GM12872 (cell line): ENCODE results near the gene EIF5.

ENCODE experiments used
- TF ChIP-seq, protein P1 (sequence below): IDR thresholded peaks from 3 replicates; pipeline ENCODE4 v1.5.1; 2011; ENCODE audit warnings: low read depth, mild to moderate bottlenecking, low read length, moderate library complexity; ENCODE audit not compliant: insufficient read depth

The EIF5 gene

DNA sequence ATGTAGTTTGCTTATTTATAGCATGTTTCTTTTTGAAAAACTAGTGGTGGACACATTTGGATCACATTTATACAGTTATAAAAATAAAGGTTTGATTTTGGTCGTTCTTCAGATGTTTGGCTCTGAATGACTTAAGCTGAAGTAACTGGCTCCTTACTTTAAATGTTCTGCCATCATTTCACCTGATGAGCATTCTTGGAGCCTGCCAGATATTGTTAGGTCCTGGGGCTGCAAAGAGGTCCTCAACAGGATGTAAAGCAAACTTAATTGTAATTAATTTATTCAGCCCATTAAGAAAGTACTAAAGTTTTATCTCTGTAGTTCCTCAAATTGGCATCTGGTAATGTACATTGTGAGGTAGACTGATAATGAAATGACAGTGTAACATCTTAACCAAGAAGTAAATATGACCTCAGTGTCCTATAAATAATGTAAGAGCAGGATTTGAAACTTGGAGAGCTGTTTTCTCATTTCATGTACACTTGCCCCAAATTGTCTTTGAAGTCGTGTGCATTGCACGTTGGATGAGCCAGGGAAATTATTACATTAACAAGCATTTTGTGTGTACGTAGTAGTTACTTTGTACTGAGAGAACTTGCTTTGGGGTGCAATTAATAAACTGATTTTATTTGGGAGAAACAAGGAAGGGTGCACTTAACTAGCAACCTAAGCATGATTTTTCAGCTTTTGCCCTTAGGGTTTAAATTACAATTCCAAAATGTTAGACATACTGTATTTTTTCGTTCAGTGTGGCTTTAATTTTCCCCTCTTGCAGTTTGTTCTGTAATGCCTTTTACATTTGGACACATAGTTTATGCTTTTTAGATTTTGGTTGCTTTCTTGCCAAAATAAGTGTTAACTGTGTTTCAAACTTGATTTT is 7.5 kb downstream of the EIF5 start:
- TF ChIP-seq, protein P1, sequence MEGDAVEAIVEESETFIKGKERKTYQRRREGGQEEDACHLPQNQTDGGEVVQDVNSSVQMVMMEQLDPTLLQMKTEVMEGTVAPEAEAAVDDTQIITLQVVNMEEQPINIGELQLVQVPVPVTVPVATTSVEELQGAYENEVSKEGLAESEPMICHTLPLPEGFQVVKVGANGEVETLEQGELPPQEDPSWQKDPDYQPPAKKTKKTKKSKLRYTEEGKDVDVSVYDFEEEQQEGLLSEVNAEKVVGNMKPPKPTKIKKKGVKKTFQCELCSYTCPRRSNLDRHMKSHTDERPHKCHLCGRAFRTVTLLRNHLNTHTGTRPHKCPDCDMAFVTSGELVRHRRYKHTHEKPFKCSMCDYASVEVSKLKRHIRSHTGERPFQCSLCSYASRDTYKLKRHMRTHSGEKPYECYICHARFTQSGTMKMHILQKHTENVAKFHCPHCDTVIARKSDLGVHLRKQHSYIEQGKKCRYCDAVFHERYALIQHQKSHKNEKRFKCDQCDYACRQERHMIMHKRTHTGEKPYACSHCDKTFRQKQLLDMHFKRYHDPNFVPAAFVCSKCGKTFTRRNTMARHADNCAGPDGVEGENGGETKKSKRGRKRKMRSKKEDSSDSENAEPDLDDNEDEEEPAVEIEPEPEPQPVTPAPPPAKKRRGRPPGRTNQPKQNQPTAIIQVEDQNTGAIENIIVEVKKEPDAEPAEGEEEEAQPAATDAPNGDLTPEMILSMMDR, result no peak

DNA sequence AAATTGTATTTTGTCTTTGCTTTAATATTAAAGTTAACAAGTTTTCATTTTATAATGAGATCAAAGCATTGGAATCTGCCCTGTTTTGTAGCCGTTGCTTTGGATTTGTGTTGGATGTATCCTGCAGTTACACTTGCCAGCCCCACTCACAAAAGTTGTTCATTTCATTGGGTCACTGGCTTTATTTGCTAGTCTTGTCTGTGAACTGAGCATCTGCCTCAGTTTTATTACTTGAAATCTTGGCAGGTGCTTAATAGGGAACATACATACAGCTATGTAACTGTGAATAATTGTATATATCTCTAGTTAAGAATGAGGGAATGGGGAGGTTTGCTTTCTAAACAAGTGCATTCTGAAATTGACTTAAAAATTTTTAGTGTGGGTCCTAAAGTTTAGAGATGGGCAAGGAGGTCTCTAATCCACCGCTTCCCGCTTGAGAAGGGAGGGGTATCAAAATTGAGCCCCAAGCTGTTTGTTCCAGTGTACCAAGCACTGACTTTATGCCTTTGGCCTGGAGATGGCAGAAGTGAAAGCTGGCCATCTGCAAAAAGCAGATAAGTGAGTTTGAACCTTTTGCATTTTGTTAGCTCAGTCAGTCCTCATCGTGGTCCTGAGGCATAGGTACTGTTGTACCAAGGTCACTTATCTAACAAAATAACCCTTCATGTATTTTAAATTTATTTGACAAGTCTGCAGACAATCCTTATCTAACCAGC is 9.3 kb downstream of the EIF5 start:
- TF ChIP-seq, protein P1, result no peak

DNA sequence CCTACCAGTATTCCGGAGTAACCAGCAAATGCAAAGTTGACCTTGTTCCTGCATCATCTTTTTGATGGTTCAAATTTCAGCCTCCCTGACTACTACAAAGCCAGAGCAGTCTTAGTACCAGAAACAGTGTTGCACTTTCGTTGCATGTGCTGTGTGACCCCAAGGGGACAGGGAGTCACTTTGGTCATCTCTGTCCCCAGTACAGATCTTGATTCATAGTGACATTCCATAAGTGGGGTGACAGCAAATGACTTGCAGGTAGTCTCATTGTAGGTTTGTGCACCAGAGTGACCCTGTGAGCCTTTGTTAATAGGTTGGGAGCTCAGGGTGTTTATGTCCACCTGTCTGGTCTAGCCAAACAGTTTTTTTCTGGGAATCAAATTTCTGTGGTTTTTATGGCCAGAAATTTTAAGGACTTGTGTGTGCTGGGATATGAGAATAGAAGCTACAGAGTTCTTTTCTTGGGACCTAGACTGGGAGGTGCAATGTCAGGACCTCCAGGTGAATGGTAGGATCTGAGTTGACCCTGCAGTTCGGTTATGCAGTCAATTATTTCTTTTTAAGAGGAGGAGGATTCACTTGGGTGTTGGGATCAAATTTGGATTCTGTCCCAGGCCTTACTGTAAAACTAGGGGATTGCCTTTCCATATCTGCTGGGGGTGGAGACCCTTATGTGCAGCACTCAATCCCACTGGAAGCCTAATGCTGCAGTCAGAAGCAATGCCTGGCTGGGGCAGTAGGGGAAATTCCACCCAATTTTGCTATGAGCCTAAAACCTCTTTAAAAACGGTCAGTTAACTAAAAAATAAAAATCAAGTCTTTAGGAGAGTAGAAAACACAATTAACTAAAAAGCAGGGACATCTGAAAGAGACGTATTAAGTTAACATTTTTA is 10.1 kb downstream of the EIF5 start:
- TF ChIP-seq, protein P1, result no peak

DNA sequence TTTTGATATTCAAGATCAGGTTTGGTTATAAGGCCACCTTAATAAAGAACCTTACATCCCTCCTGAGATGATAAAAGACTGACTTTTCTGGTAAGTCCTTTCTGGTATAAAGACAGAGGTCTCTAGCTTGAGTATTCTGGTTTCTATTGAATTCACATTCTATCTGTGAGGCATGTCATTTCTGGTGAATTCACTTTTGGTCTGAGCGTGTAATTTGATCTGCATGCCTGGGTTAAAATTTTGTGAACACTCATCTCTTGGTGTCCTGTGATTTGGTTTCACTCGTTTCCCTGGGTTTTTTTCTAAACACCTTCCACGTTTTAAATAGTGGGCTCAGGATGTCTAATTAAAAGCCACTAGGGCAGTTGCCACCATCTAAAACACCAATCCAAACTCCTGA is 12.2 kb downstream of the EIF5 start:
- TF ChIP-seq, protein P1, result no peak

DNA sequence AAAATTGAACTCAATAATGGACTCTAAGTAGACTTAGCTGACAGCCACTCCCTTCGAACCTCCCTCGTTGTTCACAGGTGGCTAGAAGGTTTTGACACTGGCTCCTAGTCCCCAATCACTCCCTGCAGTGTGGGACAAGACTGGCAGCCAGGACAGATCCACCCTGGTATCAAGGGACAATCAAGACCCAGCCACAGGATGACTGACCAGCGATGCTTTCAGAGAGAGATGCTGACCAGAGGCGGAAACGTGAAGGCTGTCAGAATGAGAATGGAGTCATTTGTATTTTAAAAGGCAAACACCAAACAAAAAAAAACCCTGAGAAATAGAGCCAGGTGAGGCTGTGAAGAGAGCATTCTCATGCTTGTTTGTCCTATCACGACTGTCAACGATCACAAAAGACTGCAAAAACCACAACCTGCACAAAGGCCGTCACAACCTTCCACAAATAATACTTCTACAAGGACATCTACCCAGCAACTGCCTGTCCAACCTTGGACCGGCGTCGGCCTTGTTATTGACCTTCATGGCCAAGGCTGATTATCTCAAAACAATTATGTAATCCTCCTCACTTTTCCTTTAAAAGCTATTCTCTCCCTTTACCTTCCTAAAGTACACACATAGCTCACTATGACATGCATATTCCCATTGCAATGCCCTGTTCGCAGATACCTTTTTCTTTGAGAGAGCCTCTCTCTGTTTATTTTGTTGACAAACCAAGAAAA is 13.2 kb downstream of the EIF5 start:
- TF ChIP-seq, protein P1, result no peak

DNA sequence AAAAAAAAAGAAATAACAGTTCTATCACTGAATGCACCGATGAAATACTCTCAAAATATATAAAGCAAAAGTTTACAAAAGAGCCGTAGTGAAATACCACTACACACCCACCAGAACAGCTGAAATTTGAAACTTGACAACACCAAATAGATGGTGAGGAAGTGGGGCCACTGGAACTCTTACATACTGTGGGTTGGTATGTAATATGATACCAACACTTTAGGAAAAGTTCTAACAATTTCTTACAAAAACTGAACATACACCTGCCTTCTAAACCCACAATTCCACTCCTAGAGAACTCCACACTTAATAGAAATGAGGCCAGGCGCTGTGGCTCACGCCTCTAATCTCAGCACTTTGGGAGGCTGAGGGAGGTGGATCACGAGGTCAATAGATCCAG is 14.1 kb downstream of the EIF5 start:
- TF ChIP-seq, protein P1, result no peak
